Fibroblast of lung (primary cell): ENCODE data around the gene PAH. TPM values are rescaled to one million over a fixed set of nuclear protein-coding genes. Genes with fewer than 3 reads are reported as not detected.

ENCODE experiments used
- DNase-seq, 2 donors: peaks; one replicate each; pipeline versions ENCODE4 v3.0.0 to v3.0.0-alpha.2; 2010; ENCODE audit warnings: low read depth in 2 of 2
- H2AFZ ChIP-seq: 2 replicates; pipeline ENCODE4 v1.5.1; 2012; ENCODE audit warnings: low read length, control low read depth, inconsistent platforms
- H3K27ac ChIP-seq: 2 replicates; pipeline ENCODE4 v1.5.1; 2011; ENCODE audit warnings: low read length, control low read depth; ENCODE audit not compliant: insufficient read depth
- H3K27me3 ChIP-seq: 2 replicates; pipeline ENCODE4 v1.5.1; 2011; ENCODE audit warnings: mild to moderate bottlenecking, low read length; ENCODE audit not compliant: control insufficient read depth, insufficient read depth
- H3K36me3 ChIP-seq: 2 replicates; pipeline ENCODE4 v1.5.1; 2011; ENCODE audit warnings: low read length; ENCODE audit not compliant: control insufficient read depth, insufficient read depth
- H3K4me1 ChIP-seq: 2 replicates; pipeline ENCODE4 v1.5.1; 2011; ENCODE audit warnings: low read length; ENCODE audit not compliant: control insufficient read depth, insufficient read depth; ENCODE audit errors: extremely low read depth
- H3K4me2 ChIP-seq: 2 replicates; pipeline ENCODE4 v1.5.1; 2011; ENCODE audit warnings: low read length, control low read depth; ENCODE audit not compliant: insufficient read depth; ENCODE audit errors: extremely low read depth
- H3K4me3 ChIP-seq, 4 experiments: fragments of 200-600 bp in 1 of 4; sonication (generic) in 1 of 4; replicated peaks in 1 of 4; 2 replicates each; pipeline ENCODE4 v1.5.1; 2011 to 2016; ENCODE audit warnings: low read length in 4 of 4, low read depth in 3 of 4, mild to moderate bottlenecking in 3 of 4, control low read depth in 2 of 4, inconsistent platforms in 1 of 4, mixed read lengths in 1 of 4; ENCODE audit not compliant: insufficient read depth in 1 of 4; ENCODE audit errors: control extremely low read depth in 1 of 4
- H3K79me2 ChIP-seq: 2 replicates; pipeline ENCODE4 v1.5.1; 2012; ENCODE audit warnings: mild to moderate bottlenecking, low read length, inconsistent platforms; ENCODE audit not compliant: control insufficient read depth, insufficient read depth
- H3K9ac ChIP-seq: 2 replicates; pipeline ENCODE4 v1.5.1; 2011; ENCODE audit warnings: mild to moderate bottlenecking, low read length, control low read depth; ENCODE audit not compliant: insufficient read depth
- H3K9me3 ChIP-seq: 2 replicates; pipeline ENCODE4 v1.5.1; 2012; ENCODE audit warnings: low read depth, low read length; ENCODE audit not compliant: control insufficient read depth, insufficient read depth
- H4K20me1 ChIP-seq: 2 replicates; pipeline ENCODE4 v1.5.1; 2011; ENCODE audit warnings: low read length; ENCODE audit not compliant: control insufficient read depth, insufficient read depth; ENCODE audit errors: extremely low read depth
- EZH2 ChIP-seq: IDR thresholded peaks from 2 replicates; pipeline ENCODE4 v1.5.1; 2012; ENCODE audit warnings: low read length, control low read depth, mild to moderate bottlenecking; ENCODE audit errors: missing control alignments
- polyA plus RNA-seq, 2 donors: library from polyadenylated mRNA; depleted of rRNA in 1 of 2; stranded (reverse) in 1 of 2; unstranded in 1 of 2; fragments of >200 nt; gene quantifications; 2 replicates each; pipeline ENCODE4 v1.2.1, GENCODE V29; 2011 to 2012; ENCODE audit warnings: missing spikeins in 1 of 2
- total RNA-seq: library from RNA; depleted of rRNA; stranded (reverse); fragments of >200 nt; gene quantifications from 2 replicates; pipeline ENCODE4 v1.2.1, GENCODE V29; 2014
- TF ChIP-seq, protein P1 (sequence below), 2 donors: IDR thresholded peaks in 1 of 2; conservative IDR thresholded peaks in 1 of 2; 1 replicate in 1 of 2; 2 replicates in 1 of 2; pipeline ENCODE4 v1.5.1; 2011 to 2012; ENCODE audit warnings: low read length in 2 of 2, control low read depth in 1 of 2, inconsistent platforms in 1 of 2, low read depth in 1 of 2, mild to moderate bottlenecking in 1 of 2

Gene PAH
- total and polyA plus RNA-seq, 2 donors (not counting 1 experiment from before 2014, with no cell fraction given) = not detected

DNA sequence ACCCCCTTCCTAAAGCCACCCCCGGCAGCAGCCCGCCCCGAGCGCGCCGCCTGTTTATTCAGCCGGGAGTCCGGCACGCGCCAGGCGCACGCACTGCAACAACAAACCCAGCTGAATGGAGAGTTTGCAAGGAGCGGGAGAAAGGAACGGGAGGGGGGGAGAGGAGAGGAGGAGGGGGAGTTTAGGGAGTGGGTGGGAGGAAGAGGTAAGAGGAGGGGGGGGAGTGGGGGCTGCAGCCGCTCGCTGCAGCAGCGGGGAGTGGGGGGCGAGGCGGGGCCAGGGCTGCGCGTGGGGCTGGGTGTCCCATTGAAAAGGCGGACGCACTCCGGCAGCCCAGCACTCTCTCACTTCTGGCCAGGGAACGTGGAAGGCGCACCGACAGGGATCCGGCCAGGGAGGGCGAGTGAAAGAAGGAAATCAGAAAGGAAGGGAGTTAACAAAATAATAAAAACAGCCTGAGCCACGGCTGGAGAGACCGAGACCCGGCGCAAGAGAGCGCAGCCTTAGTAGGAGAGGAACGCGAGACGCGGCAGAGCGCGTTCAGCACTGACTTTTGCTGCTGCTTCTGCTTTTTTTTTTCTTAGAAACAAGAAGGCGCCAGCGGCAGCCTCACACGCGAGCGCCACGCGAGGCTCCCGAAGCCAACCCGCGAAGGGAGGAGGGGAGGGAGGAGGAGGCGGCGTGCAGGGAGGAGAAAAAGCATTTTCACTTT is 40.5 kb upstream of the PAH start, which contains the start of gene ASCL1:
TSS of gene ASCL1 (plus strand) at position 336 of the 712 bp plus-strand sequence. CDS start 571 bp downstream, outside the sequence.
- no peak within 1 kb of the TSS for H2AFZ ChIP-seq
- no peaks in the 10 kb centered on the region for H3K36me3 ChIP-seq
- H3K27me3 ChIP-seq = peaks cover 23% of the 10 kb centered on the region
- DNase-seq = peak; percentile 18 to 33
- peak within 1 kb of the TSS in 1 of 4 experiments; percentile 44 for H3K4me3 ChIP-seq
- H3K27ac ChIP-seq = no peak within 1 kb of the TSS
- no peaks in the 10 kb centered on the region for H3K79me2 ChIP-seq
- peak within 1 kb of the TSS; percentile 44 for H3K4me2 ChIP-seq
- H3K9me3 ChIP-seq = no peaks in the 10 kb centered on the region
- no peak within 1 kb of the TSS for H3K9ac ChIP-seq
- no peak for TF ChIP-seq EZH2
- TF ChIP-seq, protein P1, sequence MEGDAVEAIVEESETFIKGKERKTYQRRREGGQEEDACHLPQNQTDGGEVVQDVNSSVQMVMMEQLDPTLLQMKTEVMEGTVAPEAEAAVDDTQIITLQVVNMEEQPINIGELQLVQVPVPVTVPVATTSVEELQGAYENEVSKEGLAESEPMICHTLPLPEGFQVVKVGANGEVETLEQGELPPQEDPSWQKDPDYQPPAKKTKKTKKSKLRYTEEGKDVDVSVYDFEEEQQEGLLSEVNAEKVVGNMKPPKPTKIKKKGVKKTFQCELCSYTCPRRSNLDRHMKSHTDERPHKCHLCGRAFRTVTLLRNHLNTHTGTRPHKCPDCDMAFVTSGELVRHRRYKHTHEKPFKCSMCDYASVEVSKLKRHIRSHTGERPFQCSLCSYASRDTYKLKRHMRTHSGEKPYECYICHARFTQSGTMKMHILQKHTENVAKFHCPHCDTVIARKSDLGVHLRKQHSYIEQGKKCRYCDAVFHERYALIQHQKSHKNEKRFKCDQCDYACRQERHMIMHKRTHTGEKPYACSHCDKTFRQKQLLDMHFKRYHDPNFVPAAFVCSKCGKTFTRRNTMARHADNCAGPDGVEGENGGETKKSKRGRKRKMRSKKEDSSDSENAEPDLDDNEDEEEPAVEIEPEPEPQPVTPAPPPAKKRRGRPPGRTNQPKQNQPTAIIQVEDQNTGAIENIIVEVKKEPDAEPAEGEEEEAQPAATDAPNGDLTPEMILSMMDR (conservative IDR thresholded peaks at IDR 0.05 in 1 of 2, IDR thresholded peaks at IDR 0.05 in 1 of 2; ENCODE audit: low read depth in 1 of 2, low read length in 2 of 2) = no peak
- no peaks in the 10 kb centered on the region for H4K20me1 ChIP-seq
- no peaks in the 10 kb centered on the region for H3K4me1 ChIP-seq

DNA sequence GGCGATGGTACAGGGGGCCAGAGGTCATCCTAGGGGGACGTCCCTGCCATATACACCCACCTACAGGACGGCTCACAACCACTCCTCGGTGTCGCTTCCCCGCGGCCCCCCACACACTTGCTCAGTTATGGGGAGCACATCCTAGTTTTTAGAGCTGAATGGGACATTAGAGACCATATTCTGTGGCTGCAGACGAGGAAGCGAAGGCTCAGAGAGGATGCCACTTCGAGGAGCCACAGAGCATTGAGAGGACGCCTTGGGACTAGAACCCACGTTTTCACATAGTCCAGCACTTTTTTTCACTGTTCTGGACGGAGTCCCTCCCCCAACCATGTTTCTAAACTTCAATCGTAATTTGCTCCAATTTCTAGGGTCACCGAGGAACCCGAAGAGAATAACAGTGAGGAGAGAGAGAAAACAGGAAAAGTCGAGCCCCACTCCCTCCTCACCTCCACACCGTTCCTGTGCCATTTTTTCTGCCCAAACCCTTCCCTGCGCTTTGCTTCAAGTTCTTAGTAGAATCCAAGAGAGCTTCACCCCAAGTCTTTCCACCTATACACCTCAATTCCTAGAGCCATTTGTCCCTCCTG is 39.8 kb upstream of the PAH start:
- no peak overlapping the region for H3K4me2 ChIP-seq
- TF ChIP-seq, protein P1 (conservative IDR thresholded peaks at IDR 0.05 in 1 of 2, IDR thresholded peaks at IDR 0.05 in 1 of 2; ENCODE audit: low read depth in 1 of 2, low read length in 2 of 2) = no peak
- TF ChIP-seq EZH2 = no peak
- H3K4me1 ChIP-seq = no peaks in the 10 kb centered on the region
- H3K36me3 ChIP-seq = no peaks in the 10 kb centered on the region
- H3K4me3 ChIP-seq = no peak overlapping the region
- H3K27ac ChIP-seq = no peak overlapping the region
- H3K27me3 ChIP-seq = peaks cover 23% of the 10 kb centered on the region
- H2AFZ ChIP-seq = no peak overlapping the region
- no peaks in the 10 kb centered on the region for H4K20me1 ChIP-seq
- DNase-seq = no peak
- H3K9ac ChIP-seq = no peak overlapping the region
- no peaks in the 10 kb centered on the region for H3K9me3 ChIP-seq
- H3K79me2 ChIP-seq = no peaks in the 10 kb centered on the region

DNA sequence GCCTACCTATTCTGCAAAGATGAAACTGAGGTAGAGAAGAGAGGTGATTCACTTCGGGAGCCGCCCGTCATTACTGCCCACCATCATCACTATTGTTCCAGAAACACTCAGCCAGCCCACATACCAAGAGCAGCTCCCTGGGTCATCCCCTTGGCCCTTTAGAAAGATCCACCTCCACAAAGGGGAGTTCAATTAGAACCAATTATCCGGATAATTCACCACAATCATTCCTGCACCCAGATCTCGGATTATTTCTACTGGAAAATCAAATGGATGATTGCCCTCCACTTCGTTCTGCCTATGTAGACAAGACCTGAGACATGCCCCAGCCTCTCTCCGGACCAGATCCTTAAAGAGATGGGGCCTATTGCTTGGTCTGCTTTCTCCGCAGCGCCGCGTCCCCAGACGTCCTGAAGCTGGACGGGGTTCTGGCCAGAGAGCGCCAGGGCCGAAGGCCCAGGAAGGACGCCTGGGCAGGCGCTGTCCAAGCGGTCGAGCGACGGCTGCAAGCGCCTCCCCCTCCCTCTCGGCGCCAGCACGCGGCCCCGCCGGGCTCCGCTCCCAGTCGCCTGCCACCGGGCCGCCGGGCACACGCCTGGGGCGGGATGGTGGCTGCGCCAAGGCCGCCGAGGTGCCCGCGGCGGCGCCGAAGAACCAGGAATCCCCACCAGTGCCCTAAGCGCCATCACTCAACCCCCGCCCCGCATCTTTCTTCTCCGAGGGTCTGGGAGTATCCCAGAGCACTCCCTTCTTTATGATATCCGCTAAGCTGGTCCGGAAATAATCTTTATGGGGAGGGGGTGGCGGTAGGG is 39.1 kb upstream of the PAH start:
- no peak overlapping the region for H3K4me2 ChIP-seq
- no peak overlapping the region for H3K27ac ChIP-seq
- no peak for DNase-seq
- H2AFZ ChIP-seq = no peak overlapping the region
- no peaks in the 10 kb centered on the region for H3K9me3 ChIP-seq
- H4K20me1 ChIP-seq = no peaks in the 10 kb centered on the region
- H3K4me1 ChIP-seq = no peaks in the 10 kb centered on the region
- H3K27me3 ChIP-seq = peaks cover 23% of the 10 kb centered on the region
- H3K4me3 ChIP-seq = no peak overlapping the region
- H3K79me2 ChIP-seq = no peaks in the 10 kb centered on the region
- TF ChIP-seq, protein P1 (conservative IDR thresholded peaks at IDR 0.05 in 1 of 2, IDR thresholded peaks at IDR 0.05 in 1 of 2; ENCODE audit: low read depth in 1 of 2, low read length in 2 of 2) = no peak
- TF ChIP-seq EZH2 = no peak
- H3K9ac ChIP-seq = no peak overlapping the region
- no peaks in the 10 kb centered on the region for H3K36me3 ChIP-seq
